ENCODE results near the gene PLS3. TPM values are rescaled to one million over a fixed set of nuclear protein-coding genes. Genes with fewer than 3 reads are reported as not detected.

Gene PLS3
- total RNA-seq, 2 experiments from 2014 or later = 3.1 to 3.2 TPM

GRCh38 chrX:115650916-115651315, 89.9 kb downstream of the PLS3 start:
- ChIA-PET CTCF (interaction anchor here (1.2 to 1.4 kb wide), 2 partner anchors 40 to 320 kb away, joined by 3 to 10 read pairs; no protein-coding TSS in a partner anchor), POLR2A (no interaction called here)
- H3K9me3 Mint-ChIP-seq (ENCODE audit: low read depth) = no peaks in the 10 kb centered on the region
- H3K27me3 Mint-ChIP-seq = no peaks in the 10 kb centered on the region
- ATAC-seq (peak; percentile 36), DNase-seq (peak; percentile 35)
- H3K4me3 Mint-ChIP-seq = no peak overlapping the region
- H3K27ac Mint-ChIP-seq = no peak overlapping the region
- H3K4me1 Mint-ChIP-seq = no peaks in the 10 kb centered on the region
- intact Hi-C loops (cut with DNase I, micrococcal nuclease) = loop anchor here (1.0 to 2.0 kb wide), 2 partner anchors 39 to 40 kb away; no protein-coding TSS in a partner anchor
- H3K36me3 Mint-ChIP-seq (ENCODE audit: low read depth) = no peaks in the 10 kb centered on the region

GRCh38 chrX:115652221-115652620, 91.2 kb downstream of the PLS3 start:
- DNase-seq = no peak
- ChIA-PET CTCF (interaction anchor here (0.6 to 1.4 kb wide), 3 partner anchors 9 to 38 kb away, joined by 3 to 10 read pairs (median 5); no protein-coding TSS in a partner anchor), POLR2A (no interaction called here)
- intact Hi-C loops (cut with DNase I, micrococcal nuclease) = no loop called here
- Mint-ChIP-seq H3K9me3 (ENCODE audit: low read depth) (no peaks in the 10 kb centered on the region), H3K4me3 (no peak overlapping the region), H3K4me1 (no peaks in the 10 kb centered on the region), H3K27me3 (no peaks in the 10 kb centered on the region), H3K36me3 (ENCODE audit: low read depth) (no peaks in the 10 kb centered on the region), H3K27ac (no peak overlapping the region)
- no peak for ATAC-seq

- Mint-ChIP-seq H3K36me3 (ENCODE audit: low read depth) (no peaks in the 10 kb centered on the region), H3K27ac (no peak overlapping the region), H3K4me1 (no peaks in the 10 kb centered on the region), H3K27me3 (no peaks in the 10 kb centered on the region), H3K9me3 (ENCODE audit: low read depth) (no peaks in the 10 kb centered on the region), H3K4me3 (no peak overlapping the region)
- POLR2A ChIA-PET = no interaction called here
- no peak for ATAC-seq
- intact Hi-C loops (cut with DNase I, micrococcal nuclease) = no loop called here
- CTCF ChIA-PET = no interaction called here
- DNase-seq = no peak
Observed at GRCh38 chrX:115665122-115665521, 104.1 kb downstream of the PLS3 start.

GRCh38 chrX:115679460-115679859, 118.5 kb downstream of the PLS3 start:
- intact Hi-C loops (cut with DNase I, micrococcal nuclease) = no loop called here
- no peak for DNase-seq
- ChIA-PET POLR2A (no interaction called here), CTCF (no interaction called here)
- Mint-ChIP-seq H3K4me1 (no peaks in the 10 kb centered on the region), H3K9me3 (ENCODE audit: low read depth) (no peaks in the 10 kb centered on the region), H3K4me3 (no peak overlapping the region), H3K36me3 (ENCODE audit: low read depth) (no peaks in the 10 kb centered on the region), H3K27me3 (no peaks in the 10 kb centered on the region), H3K27ac (no peak overlapping the region)
- ATAC-seq = no peak

GRCh38 chrX:115687595-115687994, 126.6 kb downstream of the PLS3 start:
- H3K27me3 Mint-ChIP-seq = no peaks in the 10 kb centered on the region
- intact Hi-C loops (cut with DNase I, micrococcal nuclease) = no loop called here
- ATAC-seq = no peak
- ChIA-PET POLR2A (no interaction called here), CTCF (no interaction called here)
- no peaks in the 10 kb centered on the region for H3K9me3 Mint-ChIP-seq (ENCODE audit: low read depth)
- no peaks in the 10 kb centered on the region for H3K4me1 Mint-ChIP-seq
- H3K36me3 Mint-ChIP-seq (ENCODE audit: low read depth) = no peaks in the 10 kb centered on the region
- no peak overlapping the region for H3K27ac Mint-ChIP-seq
- H3K4me3 Mint-ChIP-seq = no peak overlapping the region
- no peak for DNase-seq

- H3K27me3 Mint-ChIP-seq = no peaks in the 10 kb centered on the region
- no peak for ATAC-seq
- H3K9me3 Mint-ChIP-seq (ENCODE audit: low read depth) = no peaks in the 10 kb centered on the region
- intact Hi-C loops (cut with DNase I, micrococcal nuclease) = loop anchor here (1.0 to 2.0 kb wide), 4 partner anchors 39 to 360 kb away; no protein-coding TSS in a partner anchor
- no peaks in the 10 kb centered on the region for H3K4me1 Mint-ChIP-seq
- no peak for DNase-seq
- CTCF ChIA-PET = interaction anchor here (1.1 to 1.6 kb wide), 2 partner anchors 38 to 44 kb away, joined by 5 to 10 read pairs; no protein-coding TSS in a partner anchor
- POLR2A ChIA-PET = no interaction called here
- no peaks in the 10 kb centered on the region for H3K36me3 Mint-ChIP-seq (ENCODE audit: low read depth)
- H3K27ac Mint-ChIP-seq = no peak overlapping the region
- no peak overlapping the region for H3K4me3 Mint-ChIP-seq
Observed at GRCh38 chrX:115689931-115690330, 129.0 kb downstream of the PLS3 start.

GRCh38 chrX:115690511-115691216, 129.7 kb downstream of the PLS3 start:
- CTCF ChIA-PET = interaction anchor here (0.6 to 1.6 kb wide), 7 partner anchors 9 to 544 kb away, joined by 3 to 10 read pairs (median 4); no protein-coding TSS in a partner anchor
- Mint-ChIP-seq H3K27ac (no peak overlapping the region), H3K9me3 (ENCODE audit: low read depth) (no peaks in the 10 kb centered on the region), H3K36me3 (ENCODE audit: low read depth) (no peaks in the 10 kb centered on the region), H3K4me1 (no peaks in the 10 kb centered on the region), H3K27me3 (no peaks in the 10 kb centered on the region), H3K4me3 (no peak overlapping the region)
- POLR2A ChIA-PET = no interaction called here
- ATAC-seq (peak; percentile 55), DNase-seq (peak; percentile 58)
- intact Hi-C loops (cut with DNase I, micrococcal nuclease) = loop anchor here (1.0 to 2.0 kb wide), 4 partner anchors 39 to 360 kb away; no protein-coding TSS in a partner anchor

- Mint-ChIP-seq H3K4me3 (no peak overlapping the region), H3K4me1 (no peaks in the 10 kb centered on the region), H3K27me3 (no peaks in the 10 kb centered on the region), H3K27ac (no peak overlapping the region), H3K36me3 (ENCODE audit: low read depth) (no peaks in the 10 kb centered on the region), H3K9me3 (ENCODE audit: low read depth) (no peaks in the 10 kb centered on the region)
- intact Hi-C loops (cut with DNase I, micrococcal nuclease) = no loop called here
- POLR2A ChIA-PET = no interaction called here
- CTCF ChIA-PET = no interaction called here
- DNase-seq = no peak
- ATAC-seq = no peak
Observed at GRCh38 chrX:115693476-115693875, 132.5 kb downstream of the PLS3 start.

- ChIA-PET CTCF (no interaction called here), POLR2A (no interaction called here)
- Mint-ChIP-seq H3K4me3 (no peak overlapping the region), H3K36me3 (ENCODE audit: low read depth) (no peaks in the 10 kb centered on the region), H3K27me3 (no peaks in the 10 kb centered on the region), H3K9me3 (ENCODE audit: low read depth) (no peaks in the 10 kb centered on the region), H3K27ac (no peak overlapping the region), H3K4me1 (no peaks in the 10 kb centered on the region)
- intact Hi-C loops (cut with DNase I, micrococcal nuclease) = no loop called here
- ATAC-seq (no peak), DNase-seq (no peak)
Observed at GRCh38 chrX:115694028-115694427, 133.1 kb downstream of the PLS3 start.

GRCh38 chrX:115696039-115696438, 135.1 kb downstream of the PLS3 start:
- ChIA-PET POLR2A (no interaction called here), CTCF (no interaction called here)
- H3K27ac Mint-ChIP-seq = no peak overlapping the region
- H3K4me3 Mint-ChIP-seq = no peak overlapping the region
- H3K36me3 Mint-ChIP-seq (ENCODE audit: low read depth) = no peaks in the 10 kb centered on the region
- intact Hi-C loops (cut with DNase I, micrococcal nuclease) = no loop called here
- H3K9me3 Mint-ChIP-seq (ENCODE audit: low read depth) = no peaks in the 10 kb centered on the region
- H3K27me3 Mint-ChIP-seq = no peaks in the 10 kb centered on the region
- H3K4me1 Mint-ChIP-seq = no peaks in the 10 kb centered on the region
- no peak for DNase-seq
- ATAC-seq = no peak

- H3K27me3 Mint-ChIP-seq = no peaks in the 10 kb centered on the region
Observed at GRCh38 chrX:115696939-115697338, 136.0 kb downstream of the PLS3 start.

GRCh38 chrX:115697806-115698205, 136.8 kb downstream of the PLS3 start:
- CTCF ChIA-PET = no interaction called here
- no peaks in the 10 kb centered on the region for H3K9me3 Mint-ChIP-seq (ENCODE audit: low read depth)

More at GRCh38 chrX:115696939-115697338, 136.0 kb downstream of the PLS3 start:
- Mint-ChIP-seq H3K4me3 (no peak overlapping the region), H3K4me1 (no peaks in the 10 kb centered on the region), H3K27ac (no peak overlapping the region), H3K36me3 (ENCODE audit: low read depth) (no peaks in the 10 kb centered on the region), H3K9me3 (ENCODE audit: low read depth) (no peaks in the 10 kb centered on the region)
- POLR2A ChIA-PET = no interaction called here
- CTCF ChIA-PET = no interaction called here
- ATAC-seq (no peak), DNase-seq (no peak)
- intact Hi-C loops (cut with DNase I, micrococcal nuclease) = no loop called here

More at GRCh38 chrX:115697806-115698205, 136.8 kb downstream of the PLS3 start:
- H3K4me1 Mint-ChIP-seq = no peaks in the 10 kb centered on the region
- H3K4me3 Mint-ChIP-seq = no peak overlapping the region
- no peaks in the 10 kb centered on the region for H3K36me3 Mint-ChIP-seq (ENCODE audit: low read depth)
- ATAC-seq (no peak), DNase-seq (no peak)
- H3K27ac Mint-ChIP-seq = no peak overlapping the region
- POLR2A ChIA-PET = no interaction called here
- H3K27me3 Mint-ChIP-seq = no peaks in the 10 kb centered on the region
- intact Hi-C loops (cut with DNase I, micrococcal nuclease) = no loop called here

Data from activated CD4-positive, alpha-beta T cell treated with anti-CD3 and anti-CD28 coated beads for 36 hours (primary cell).